Posterior vena cava (tissue), 2 donors: ENCODE data around the gene WBP11. TPM values are rescaled to one million over a fixed set of nuclear protein-coding genes. Genes with fewer than 3 reads are reported as not detected.

Source experiments
- DNase-seq: peaks from one replicate; pipeline ENCODE4 v3.0.0-alpha.2; 2020; ENCODE audit warnings: low spot score
- intact Hi-C, 2 donors: fragments of 100-400 bp; cut with DNase I; formaldehyde crosslinking; loops; one replicate each; pipeline versions ENCODE4 v1.14.1 to v1.14.2; 2022 to 2023
- total RNA-seq, 2 donors: library from RNA; stranded (reverse); fragmentation: NEBNext Ultra II Directional; extraction: Animal tissue kit (Norgen Biotek cat#: 25700); gene quantifications; one replicate each; pipeline ENCODE4 v1.2.1, GENCODE V29; 2021
- donor health status: DM: yes; HTN: yes; CAD: no.
- donor health status: DM: yes; HTN: yes; CAD: no.

The WBP11 gene
- total RNA-seq, 2 donors from 2014 or later: 37.2 to 39.2 TPM

DNA sequence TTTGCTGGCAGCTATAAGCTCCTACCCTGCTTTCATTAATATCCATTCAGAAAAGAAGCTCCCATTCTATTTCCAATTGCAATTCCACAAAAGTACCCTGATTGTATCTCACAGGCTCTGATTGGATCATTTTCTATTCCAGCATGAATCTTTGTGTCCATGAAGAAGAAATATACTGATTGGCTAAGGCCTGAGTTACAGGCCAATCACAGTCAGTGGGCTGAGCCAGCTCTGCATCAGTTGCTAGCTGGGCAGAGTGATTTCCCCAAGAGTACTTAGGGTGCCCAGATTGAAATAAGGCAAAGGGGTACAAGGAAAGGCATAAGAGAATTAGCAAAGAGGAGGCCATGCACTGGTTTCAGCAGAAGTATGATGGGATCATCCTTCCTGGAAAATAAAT lies 25.6 kb upstream of the WBP11 start:
- intact Hi-C loops: no loop called here
- DNase-seq: no peak

DNA sequence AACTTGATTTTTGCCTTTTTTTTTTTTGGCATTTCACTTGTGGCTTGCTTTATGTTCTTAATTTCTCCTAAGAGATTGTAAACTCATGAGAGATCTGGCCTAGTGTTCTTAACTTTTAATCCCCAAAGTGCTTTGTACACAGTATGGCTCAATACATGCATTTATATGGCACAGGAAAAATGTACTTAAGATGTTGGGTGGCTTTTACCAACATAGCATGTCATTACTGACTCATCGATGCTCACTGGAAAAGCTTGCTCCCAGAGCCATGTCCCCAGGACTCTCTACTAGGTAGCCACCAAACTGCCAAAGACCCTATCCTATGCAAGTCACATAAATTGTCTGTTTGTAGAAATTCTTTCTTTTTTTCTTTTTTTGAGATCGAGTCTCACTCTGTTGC lies 23.8 kb upstream of the WBP11 start:
- no peak for DNase-seq
- intact Hi-C loops: no loop called here

DNA sequence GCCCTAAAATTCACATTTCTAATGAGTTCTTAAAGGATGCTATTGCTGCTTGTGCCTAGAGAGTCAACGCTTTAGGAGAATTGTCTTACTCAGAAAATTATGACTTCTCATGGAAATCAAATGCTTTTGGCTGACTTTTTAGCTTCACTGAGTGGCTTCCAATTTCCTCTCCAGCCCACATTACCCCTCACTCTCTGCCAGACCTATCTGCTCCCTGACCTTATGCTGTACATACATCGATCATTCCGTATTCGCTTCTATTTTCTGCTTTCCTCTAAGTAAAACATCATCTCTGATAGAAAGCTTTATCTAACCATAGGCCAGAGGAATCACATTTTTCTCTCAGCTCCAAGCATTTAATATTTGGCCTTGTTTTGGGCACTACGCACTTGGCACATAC lies 23.2 kb upstream of the WBP11 start:
- intact Hi-C loops: no loop called here
- DNase-seq: no peak

- intact Hi-C loops: no loop called here
- no peak for DNase-seq
Measured at GRCh38 chr12:14825256-14825655, 22.0 kb upstream of the WBP11 start.

GRCh38 chr12:14824012-14824634 lies 20.8 kb upstream of the WBP11 start:
- no peak for DNase-seq
- intact Hi-C loops: no loop called here

DNA sequence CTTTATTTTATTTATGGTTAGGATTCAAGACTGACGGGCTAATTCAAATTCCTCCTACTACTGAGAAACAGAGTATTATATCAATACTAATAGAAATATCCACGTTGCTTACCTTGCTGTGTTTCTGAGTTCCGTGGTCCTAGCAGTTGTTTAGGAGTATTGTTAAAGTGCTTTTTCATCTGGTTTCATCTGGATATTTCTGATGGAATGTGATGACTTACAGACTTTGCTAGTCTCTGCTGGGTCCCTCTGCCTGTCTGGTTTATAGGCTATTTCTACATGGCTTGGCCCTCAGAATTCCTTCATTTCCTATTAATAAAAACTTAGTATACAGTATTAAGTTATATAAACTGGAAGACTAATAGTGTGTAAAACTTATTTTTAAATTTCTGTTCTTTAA lies 10.7 kb upstream of the WBP11 start, which contains the start of gene SMCO3:
SMCO3 (minus strand) TSS at position 169 of the 400 bp plus-strand sequence. CDS start 7,502 bp downstream, outside the sequence.
- intact Hi-C loops: no loop called here
- DNase-seq: no peak

DNA sequence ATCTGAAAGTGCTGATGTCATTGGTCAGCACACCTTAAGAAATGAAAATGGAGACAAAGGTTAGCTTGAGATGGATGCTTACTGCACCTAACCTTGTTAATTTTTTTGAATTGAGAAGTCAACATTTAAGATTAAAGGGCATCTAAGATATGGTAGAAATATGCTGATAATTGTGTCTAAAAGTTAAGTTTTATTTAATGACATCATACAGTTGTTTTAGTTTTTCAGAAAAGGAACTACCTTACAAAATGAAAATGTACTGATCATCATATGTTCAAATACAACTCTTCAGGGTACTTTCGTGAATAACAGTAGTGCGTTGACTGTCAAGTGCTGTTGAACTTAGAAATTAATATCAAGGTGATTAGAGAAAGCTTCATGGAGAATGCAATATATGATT lies 8.2 kb upstream of the WBP11 start:
- intact Hi-C loops: no loop called here

GRCh38 chr12:14810953-14811483 lies 7.7 kb upstream of the WBP11 start:
- intact Hi-C loops: no loop called here
- no peak for DNase-seq

More for the DNA sequence above, 8.2 kb upstream of the WBP11 start:
- no peak for DNase-seq

DNA sequence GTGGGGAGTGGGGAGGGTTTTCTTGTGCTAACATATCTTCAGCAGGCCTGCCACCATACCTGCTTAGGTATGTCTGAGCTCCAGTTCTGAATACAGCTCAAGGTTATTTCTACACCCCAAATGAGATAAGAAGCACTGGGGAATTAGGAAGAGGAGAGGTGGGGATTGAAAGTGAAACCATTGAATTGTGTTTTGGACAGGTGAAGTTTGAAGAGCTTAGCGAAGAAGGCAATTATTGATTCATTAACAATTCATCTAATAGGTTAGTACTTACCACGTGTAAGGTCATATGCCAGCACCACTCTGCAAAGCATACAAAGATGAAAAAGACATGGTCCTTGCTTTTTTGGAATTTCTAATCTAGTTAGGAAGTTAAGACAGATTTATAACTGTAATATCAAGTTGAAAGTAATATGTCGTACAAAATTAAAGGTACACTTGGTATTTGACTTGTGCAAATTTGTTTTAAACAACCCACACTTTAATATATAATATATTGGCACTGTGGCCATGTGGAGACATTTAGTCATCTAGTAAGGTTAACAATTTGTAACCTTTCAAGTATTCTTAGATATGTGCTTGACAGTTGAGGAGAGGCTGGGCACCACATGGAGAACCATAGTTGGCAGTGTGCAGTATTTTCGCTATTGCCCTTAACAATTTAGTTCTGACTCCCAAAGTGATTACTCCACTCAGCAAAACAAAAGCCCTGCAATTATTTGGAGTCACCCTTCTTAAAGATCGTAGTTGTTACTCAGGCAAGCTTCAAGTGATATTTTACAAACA lies 7.1 kb upstream of the WBP11 start:
- intact Hi-C loops: no loop called here
- no peak for DNase-seq

- intact Hi-C loops: no loop called here
- no peak for DNase-seq
Measured at GRCh38 chr12:14803830-14804160, 517 bp upstream of the WBP11 start.

- DNase-seq: no peak
- intact Hi-C loops: no loop called here
Measured at GRCh38 chr12:14802721-14803010, 612 bp downstream of the WBP11 start.

DNA sequence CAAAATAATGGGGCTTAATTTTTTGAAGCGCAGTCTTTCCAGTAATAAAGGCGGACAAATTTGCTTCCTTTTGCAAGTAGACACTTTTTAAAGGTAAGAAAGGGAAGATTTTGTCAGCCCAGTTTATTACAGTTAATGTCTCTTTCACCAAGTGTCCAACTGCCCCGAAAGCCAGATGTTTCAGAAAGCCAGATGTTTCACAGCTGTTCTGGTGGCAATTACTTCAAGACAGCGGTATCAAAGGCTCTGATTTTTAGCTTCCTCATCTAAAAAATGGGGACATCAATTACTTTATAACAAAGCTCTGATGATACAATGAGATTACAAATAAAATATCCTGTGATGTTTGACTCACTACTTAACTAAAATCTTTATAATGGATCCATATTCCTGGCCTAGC lies 1.0 kb downstream of the WBP11 start:
- intact Hi-C loops: no loop called here

DNA sequence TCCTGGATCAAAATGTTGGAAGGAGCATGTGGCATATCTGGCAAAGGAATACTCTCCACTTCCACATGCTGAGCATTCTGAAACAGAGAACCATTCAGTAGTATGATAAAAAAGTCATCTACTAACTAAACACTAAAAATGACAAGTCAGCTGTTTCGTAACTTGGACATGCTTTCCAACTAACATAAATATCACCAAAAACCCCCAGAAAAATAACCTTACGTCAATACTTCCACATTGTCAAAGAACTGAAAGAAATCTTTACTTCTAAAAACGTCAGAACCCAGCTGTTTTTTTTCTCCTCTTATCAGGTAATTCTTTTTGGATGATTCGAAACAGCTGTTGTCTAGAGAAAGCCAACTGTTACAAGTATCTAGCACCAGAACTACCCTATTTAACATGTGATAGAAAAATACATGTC lies 8.2 kb downstream of the WBP11 start:
- intact Hi-C loops: no loop called here
- no peak for DNase-seq

More for the DNA sequence above, 1.0 kb downstream of the WBP11 start:
- DNase-seq: no peak

DNA sequence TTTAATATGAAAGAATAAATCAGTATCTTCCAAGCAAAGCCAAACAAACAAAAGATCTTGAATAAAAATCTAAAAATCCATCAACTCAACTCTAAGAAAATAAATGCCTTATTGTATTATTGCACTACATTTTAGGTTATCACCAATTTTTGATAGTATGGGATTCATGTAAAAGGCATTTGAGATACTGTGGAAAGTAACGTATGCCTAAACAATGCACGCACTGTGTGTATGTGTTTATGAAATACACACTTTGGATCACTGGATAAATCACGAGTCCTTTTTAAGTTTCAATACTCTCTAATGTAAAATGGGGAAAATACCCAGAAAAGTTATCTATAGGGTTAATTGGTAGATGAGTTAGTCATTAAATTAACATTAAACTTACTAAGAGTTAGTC lies 17.7 kb downstream of the WBP11 start:
- intact Hi-C loops: no loop called here

DNA sequence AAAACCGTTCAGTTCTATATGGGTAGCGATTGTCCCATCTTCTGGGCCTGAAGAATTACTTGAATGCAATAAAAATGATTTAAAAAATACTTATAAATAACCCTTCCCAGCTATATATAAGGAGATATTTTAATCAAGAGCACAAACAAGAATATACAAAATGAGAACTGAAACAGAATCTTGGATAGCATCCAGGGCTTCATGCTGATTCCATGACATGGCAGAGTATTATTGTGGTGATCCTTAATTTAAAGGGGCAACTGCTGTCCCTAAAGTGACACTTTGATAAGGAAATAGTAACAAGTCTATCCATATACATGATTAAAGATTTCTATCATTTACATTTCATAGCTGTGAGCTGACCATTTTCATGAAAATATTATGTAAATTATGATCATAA lies 18.8 kb downstream of the WBP11 start:
- intact Hi-C loops: no loop called here
- DNase-seq: no peak

More for the DNA sequence above, 17.7 kb downstream of the WBP11 start:
- DNase-seq: no peak

GRCh38 chr12:14782756-14783155 lies 20.5 kb downstream of the WBP11 start:
- intact Hi-C loops: no loop called here
- no peak for DNase-seq

DNA sequence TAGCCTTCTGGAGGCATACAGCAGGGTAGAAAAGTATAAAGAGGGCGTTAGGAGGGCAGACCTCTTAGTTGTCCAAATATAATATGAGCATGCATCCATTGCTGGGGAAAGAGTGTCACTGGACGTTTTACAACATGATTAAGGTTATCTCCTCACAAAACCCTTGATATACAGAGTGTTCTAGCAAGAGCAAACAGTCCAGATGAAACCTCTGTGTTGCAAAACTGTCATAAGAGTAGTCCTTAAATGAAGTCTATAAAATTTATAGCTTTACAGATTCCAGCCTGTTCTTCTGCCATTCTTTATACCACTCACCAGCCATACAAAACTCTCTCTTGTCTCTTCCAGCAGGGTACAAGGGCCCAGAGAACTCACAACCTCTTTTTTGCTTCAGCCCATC lies 21.7 kb downstream of the WBP11 start:
- intact Hi-C loops: no loop called here
- no peak for DNase-seq

DNA sequence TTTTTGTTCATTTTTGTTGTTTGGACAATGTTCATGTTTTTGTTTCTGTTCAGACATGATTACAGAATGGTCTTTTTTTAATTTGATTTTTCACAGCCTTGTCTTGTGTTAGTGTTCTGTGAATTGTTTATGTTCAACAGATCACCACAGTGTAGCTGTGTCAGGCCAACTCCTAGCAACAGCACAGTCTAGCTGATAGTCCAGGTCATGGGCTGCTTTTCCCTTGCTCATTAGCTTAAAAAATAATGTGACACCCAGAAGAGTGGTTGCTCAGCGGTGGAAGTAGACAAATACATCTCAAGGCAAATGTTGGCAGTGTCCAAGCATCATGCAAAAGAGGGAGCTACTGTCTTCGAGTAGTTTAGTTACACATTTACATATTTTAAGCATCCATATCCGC lies 22.4 kb downstream of the WBP11 start:
- intact Hi-C loops: no loop called here
- DNase-seq: no peak

DNA sequence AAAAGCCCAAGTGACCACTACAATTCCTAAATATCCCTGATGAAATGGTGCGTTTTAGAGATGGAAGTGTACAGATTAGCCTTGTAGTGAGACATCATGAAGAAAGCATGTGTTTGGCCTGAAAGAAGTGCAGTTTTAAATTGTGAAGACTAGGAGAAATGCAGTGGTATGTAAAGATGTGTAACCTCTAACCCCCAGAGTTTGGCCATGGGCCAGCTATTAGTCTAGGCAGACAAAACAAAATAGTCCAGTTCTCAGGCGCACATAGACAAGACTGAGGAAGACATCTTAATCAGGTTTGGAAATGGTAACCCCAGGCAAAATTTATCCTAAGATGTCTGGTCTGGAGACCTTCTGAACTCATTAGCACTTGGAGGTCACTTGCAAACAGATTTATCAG lies 23.4 kb downstream of the WBP11 start:
- DNase-seq: no peak
- intact Hi-C loops: no loop called here

- intact Hi-C loops: no loop called here
Measured at GRCh38 chr12:14777271-14777670, 26.0 kb downstream of the WBP11 start.

More at GRCh38 chr12:14777271-14777670, 26.0 kb downstream of the WBP11 start:
- no peak for DNase-seq
